Measurements from ENCODE around the gene VENTX.

GRCh38 chr10:133280391-133281059, 42.9 kb downstream of the VENTX start:
- TF ChIP-seq CTCF (IDR thresholded peaks at IDR 0.05) (no peak), POLR2A (IDR thresholded peaks at IDR 0.05) (no peak), POLR2AphosphoS5 (IDR thresholded peaks at IDR 0.05) (no peak)
